Stimulated activated CD4-positive, alpha-beta T cell treated with anti-CD3 and anti-CD28 coated beads, TNF-alpha, amount 100 ng/mL, for 4 hours (primary cell): ENCODE measurements around the gene BACE2.

Experiments
- DNase-seq, 3 experiments: peaks; one replicate each; pipeline ENCODE4 v3.0.0-alpha.2; 2020; ENCODE audit warnings: low read depth in 3 of 3

The BACE2 gene

GRCh38 chr21:41167348-41168342, at the start of gene BACE2:
Gene BACE2 (plus strand): TSS chr21:41168160. CDS start chr21:41168264, 104 bp downstream.
- peak; percentile 7 to 30 (median 24) for DNase-seq

DNA sequence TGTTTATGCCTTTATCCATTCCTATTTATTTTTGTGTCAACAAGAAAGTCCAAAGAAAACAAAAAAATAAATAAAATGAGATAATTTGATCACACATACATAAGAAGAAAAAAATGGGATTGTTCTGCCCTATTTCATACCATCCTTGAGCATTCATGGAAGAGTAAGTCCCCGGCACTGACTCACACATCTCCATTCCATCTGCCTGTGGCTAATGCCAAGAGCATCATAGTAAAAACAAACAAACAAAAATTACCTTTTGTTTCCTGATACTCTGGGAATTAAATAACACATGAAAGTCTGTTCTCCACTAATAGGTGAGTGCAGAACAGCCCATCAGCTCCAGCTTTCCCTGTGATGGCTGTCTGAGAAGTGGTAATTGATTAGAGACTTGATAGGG, 48.1 kb upstream of the BACE2 start:
- DNase-seq: no peak

GRCh38 chr21:41120997-41121396, 47.0 kb upstream of the BACE2 start:
- DNase-seq: no peak

- peak in 1 of 3 experiments; percentile 10 for DNase-seq
Observed at GRCh38 chr21:41121785-41122415, 46.1 kb upstream of the BACE2 start.

- no peak for DNase-seq
Observed at GRCh38 chr21:41124641-41125201, 43.2 kb upstream of the BACE2 start.

- DNase-seq: no peak
Observed at GRCh38 chr21:41128981-41129380, 39.0 kb upstream of the BACE2 start.

DNA sequence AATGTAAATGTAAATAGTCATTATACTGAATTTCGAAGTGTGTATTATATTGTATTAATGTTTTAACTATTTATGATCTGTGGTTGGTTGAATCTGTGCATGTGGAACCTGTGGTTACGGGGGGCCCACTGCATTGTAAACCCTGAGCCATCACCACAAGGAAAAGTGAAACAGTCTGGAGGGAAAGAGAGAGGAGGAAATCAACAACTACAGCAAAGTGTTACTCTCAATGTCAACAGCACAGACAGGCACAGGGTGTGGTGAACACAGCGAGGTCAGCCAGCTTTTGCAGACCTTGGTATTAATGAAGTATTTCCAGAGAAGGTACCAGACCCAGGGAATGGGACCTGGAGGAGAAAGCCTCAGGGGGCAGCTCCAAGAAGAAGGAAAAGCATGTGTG, 37.1 kb upstream of the BACE2 start:
- no peak for DNase-seq

DNA sequence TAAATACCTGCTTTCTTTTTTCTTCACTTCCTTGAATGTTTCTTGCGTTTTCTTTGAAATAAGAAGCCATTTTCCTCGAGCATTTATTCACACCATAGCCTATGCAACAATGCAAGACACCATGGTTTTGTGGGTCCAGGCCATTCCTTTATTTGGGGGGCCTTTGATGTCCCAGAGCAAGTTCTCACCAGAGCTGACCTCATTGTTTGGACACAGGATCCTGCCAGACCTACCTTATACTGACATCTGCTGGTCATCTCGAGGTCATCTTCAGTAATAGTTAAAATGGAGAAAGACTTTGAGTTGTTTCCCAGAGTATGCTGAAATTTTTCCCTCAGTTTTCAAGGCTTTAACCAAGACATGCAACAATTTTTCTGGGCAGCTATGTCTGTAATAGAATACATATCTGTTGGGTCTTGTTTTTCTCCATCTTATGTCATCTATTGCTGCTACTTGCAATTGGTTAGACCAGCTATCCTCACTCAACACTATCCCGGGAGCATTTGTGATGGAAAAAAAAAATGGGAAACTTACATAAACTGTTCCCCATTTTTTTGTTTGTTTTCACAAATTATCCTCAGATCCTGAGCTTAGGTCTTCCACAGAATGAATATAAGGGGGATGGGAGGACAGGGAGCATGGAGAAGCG, 34.0 kb upstream of the BACE2 start:
- DNase-seq: no peak

DNA sequence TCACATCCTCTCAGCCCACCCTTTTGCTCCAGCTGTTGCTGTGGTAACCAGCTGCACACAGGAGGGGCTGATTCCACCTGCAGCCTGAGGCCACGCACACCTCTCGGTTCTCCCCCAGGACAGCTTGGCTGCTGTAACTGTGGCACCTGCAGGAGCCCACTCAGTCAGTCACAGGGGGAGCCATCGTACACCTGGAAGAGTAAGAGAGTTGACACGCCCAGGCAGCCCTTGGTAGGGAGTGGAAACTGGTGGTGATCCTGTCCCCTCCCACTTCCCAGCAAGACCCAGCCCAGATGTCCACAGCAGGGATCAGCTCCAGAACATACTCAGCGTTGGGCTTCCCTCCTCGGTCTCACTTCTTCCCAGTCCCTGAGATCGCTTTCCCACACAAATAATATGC, 32.2 kb upstream of the BACE2 start:
- DNase-seq: no peak

DNA sequence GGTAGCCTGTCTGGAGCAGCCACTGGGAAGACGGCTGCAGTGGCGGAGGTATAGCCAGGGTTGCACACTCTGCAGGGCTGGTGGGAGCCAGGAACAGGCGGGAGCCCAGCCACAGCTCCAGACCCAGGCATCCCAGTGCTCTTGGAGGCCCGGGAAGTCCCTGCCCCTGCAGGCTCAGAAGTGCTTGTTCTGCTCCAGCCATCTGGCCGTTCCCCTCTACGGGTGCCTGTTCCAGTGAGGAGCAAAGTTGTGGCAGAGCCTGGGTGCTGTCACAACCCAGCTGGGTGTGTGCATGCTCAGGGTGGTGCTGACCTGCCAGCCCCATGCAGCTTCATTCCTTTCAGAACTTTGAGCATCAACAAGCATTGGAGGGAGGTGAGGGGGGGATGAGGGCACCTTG, 31.7 kb upstream of the BACE2 start:
- no peak for DNase-seq

- no peak for DNase-seq
Observed at GRCh38 chr21:41137401-41137800, 30.6 kb upstream of the BACE2 start.

DNA sequence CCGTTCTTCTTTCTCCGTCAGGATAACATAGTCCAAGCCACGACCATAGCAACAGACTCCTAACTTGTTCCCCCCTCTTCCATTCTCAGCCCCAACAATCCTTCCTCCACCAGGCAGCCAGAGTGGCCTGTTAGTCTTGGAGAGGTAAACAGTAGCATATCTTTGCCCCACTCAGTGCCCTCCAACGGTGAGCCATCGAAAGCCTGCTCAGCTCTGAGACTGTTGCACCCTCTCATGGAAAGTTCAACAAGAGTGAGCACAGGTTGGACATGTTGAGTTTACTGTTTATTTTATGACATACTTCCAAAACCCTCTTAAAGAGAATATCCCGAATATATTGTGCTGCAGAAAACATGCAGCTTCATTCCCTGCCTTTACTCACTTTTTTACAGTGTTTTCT, 30.1 kb upstream of the BACE2 start:
- no peak for DNase-seq

GRCh38 chr21:41138711-41139110, 29.2 kb upstream of the BACE2 start:
- no peak for DNase-seq

DNA sequence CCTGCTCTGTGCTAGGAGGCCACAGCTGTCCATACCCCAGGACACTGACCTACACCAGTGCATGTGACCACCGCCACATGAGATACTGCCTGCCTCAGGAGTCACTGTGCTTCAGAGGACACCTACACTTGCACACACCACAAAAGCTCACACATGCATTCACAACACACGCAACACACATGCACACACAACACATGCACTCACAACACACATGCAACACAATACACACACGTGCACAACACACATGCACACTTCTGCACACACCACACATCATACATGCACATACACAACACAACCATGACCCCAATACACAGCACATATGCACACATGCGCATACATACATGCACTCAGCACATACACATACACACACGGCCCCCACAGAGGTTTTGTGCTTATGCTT, 28.7 kb upstream of the BACE2 start:
- DNase-seq: no peak

DNA sequence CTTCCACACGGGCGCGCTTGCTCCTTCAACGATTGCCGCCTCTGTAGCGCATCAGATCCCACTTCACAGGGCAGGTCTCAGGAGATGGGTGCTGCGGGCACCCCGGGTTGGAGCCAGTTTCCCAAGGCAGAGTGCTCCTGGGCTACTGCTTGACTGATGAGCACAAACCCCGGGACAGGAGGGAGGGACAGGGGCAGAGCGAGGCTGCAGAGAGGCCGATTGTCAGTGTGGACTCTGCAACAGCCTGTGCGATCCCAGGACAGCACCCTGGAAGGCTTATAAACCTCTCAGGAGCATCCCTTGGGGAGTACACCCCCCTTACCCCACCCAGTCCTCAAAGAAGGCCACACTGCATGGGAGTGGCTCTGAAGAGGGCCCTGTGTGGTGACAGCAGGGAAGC, 28.0 kb upstream of the BACE2 start:
- DNase-seq: no peak

DNA sequence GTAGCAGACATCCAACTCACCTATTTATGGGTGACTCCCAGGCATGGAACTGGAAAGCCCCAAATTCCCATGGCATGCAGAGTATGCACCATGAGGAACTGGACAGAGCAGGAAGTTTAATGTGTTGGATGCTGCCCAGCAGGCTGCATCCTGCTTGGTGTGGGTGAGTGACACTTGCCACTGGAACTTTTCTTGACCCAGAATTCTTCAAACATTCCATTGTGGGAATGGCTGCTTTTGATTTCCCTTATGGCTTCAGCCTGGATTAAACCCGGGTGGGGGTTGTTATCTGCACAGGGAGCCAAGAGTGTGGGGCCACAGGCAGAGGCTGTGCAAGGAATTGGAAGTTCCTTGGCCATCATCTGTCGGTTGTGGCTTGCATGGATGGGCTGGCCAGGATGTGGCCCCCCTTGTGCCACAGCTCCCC, 26.9 kb upstream of the BACE2 start:
- DNase-seq: no peak

- DNase-seq: no peak
Observed at GRCh38 chr21:41142051-41142795, 25.7 kb upstream of the BACE2 start.

DNA sequence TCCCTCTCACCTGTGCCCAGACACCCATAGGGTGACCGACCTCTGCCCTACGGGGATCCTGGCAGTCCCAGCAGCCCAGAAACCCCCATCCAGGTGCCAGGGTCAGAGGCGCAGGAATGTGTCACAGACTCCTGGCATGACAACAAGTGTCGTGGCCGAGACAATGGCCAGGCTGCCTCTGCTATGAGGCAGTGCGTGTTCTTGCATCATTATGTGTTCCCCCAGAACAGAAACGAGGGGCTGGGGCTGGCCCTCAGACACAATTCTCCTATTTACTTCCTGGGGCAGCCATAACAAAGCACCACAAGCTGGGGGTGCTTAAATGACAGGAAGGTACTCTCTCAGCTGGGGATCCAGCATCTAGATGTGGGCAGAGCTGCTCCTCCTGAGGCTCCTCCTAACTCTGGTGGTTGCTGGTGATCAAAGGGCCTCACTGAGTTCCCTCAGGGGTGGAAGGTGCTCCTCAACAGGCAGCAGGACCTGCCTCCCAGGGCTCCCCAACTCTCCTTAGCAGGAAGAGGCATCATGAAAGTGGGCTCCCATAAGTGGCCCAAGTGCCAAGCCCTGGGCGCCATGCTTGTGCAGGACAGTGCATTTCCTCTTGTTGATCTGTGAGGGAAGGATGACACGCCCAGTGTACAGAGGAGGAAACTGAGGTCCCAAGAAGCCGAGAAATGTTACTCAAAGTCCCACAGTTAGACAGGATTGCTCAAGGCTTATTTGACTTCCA, 24.2 kb upstream of the BACE2 start:
- DNase-seq: no peak

- no peak for DNase-seq
Observed at GRCh38 chr21:41147096-41147978, 20.6 kb upstream of the BACE2 start.

GRCh38 chr21:41147979-41148355, 20.0 kb upstream of the BACE2 start:
- no peak for DNase-seq
